Fibroblast of lung (primary cell): ENCODE results near the gene COX10. TPM values are rescaled to one million over a fixed set of nuclear protein-coding genes. Genes with fewer than 3 reads are reported as not detected.
A peak's percentile ranks its signal among the peaks of the same experiment; 100 is the strongest.

Experiments used
- DNase-seq, 2 donors: peaks; one replicate each; pipeline versions ENCODE4 v3.0.0 to v3.0.0-alpha.2; 2010; ENCODE audit warnings: low read depth in 2 of 2
- H2AFZ ChIP-seq: 2 replicates; pipeline ENCODE4 v1.5.1; 2012; ENCODE audit warnings: low read length, control low read depth, inconsistent platforms
- H3K27ac ChIP-seq: 2 replicates; pipeline ENCODE4 v1.5.1; 2011; ENCODE audit warnings: low read length, control low read depth; ENCODE audit not compliant: insufficient read depth
- H3K27me3 ChIP-seq: 2 replicates; pipeline ENCODE4 v1.5.1; 2011; ENCODE audit warnings: mild to moderate bottlenecking, low read length; ENCODE audit not compliant: control insufficient read depth, insufficient read depth
- H3K36me3 ChIP-seq: 2 replicates; pipeline ENCODE4 v1.5.1; 2011; ENCODE audit warnings: low read length; ENCODE audit not compliant: control insufficient read depth, insufficient read depth
- H3K4me1 ChIP-seq: 2 replicates; pipeline ENCODE4 v1.5.1; 2011; ENCODE audit warnings: low read length; ENCODE audit not compliant: control insufficient read depth, insufficient read depth; ENCODE audit errors: extremely low read depth
- H3K4me2 ChIP-seq: 2 replicates; pipeline ENCODE4 v1.5.1; 2011; ENCODE audit warnings: low read length, control low read depth; ENCODE audit not compliant: insufficient read depth; ENCODE audit errors: extremely low read depth
- H3K4me3 ChIP-seq, 4 experiments: fragments of 200-600 bp in 1 of 4; sonication (generic) in 1 of 4; replicated peaks in 1 of 4; 2 replicates each; pipeline ENCODE4 v1.5.1; 2011 to 2016; ENCODE audit warnings: low read length in 4 of 4, low read depth in 3 of 4, mild to moderate bottlenecking in 3 of 4, control low read depth in 2 of 4, inconsistent platforms in 1 of 4, mixed read lengths in 1 of 4; ENCODE audit not compliant: insufficient read depth in 1 of 4; ENCODE audit errors: control extremely low read depth in 1 of 4
- H3K79me2 ChIP-seq: 2 replicates; pipeline ENCODE4 v1.5.1; 2012; ENCODE audit warnings: mild to moderate bottlenecking, low read length, inconsistent platforms; ENCODE audit not compliant: control insufficient read depth, insufficient read depth
- H3K9ac ChIP-seq: 2 replicates; pipeline ENCODE4 v1.5.1; 2011; ENCODE audit warnings: mild to moderate bottlenecking, low read length, control low read depth; ENCODE audit not compliant: insufficient read depth
- H3K9me3 ChIP-seq: 2 replicates; pipeline ENCODE4 v1.5.1; 2012; ENCODE audit warnings: low read depth, low read length; ENCODE audit not compliant: control insufficient read depth, insufficient read depth
- H4K20me1 ChIP-seq: 2 replicates; pipeline ENCODE4 v1.5.1; 2011; ENCODE audit warnings: low read length; ENCODE audit not compliant: control insufficient read depth, insufficient read depth; ENCODE audit errors: extremely low read depth
- EZH2 ChIP-seq: IDR thresholded peaks from 2 replicates; pipeline ENCODE4 v1.5.1; 2012; ENCODE audit warnings: low read length, control low read depth, mild to moderate bottlenecking; ENCODE audit errors: missing control alignments
- polyA plus RNA-seq, 2 donors: library from polyadenylated mRNA; depleted of rRNA in 1 of 2; stranded (reverse) in 1 of 2; unstranded in 1 of 2; fragments of >200 nt; gene quantifications; 2 replicates each; pipeline ENCODE4 v1.2.1, GENCODE V29; 2011 to 2012; ENCODE audit warnings: missing spikeins in 1 of 2
- total RNA-seq: library from RNA; depleted of rRNA; stranded (reverse); fragments of >200 nt; gene quantifications from 2 replicates; pipeline ENCODE4 v1.2.1, GENCODE V29; 2014
- TF ChIP-seq, protein P1 (sequence below), 2 donors: IDR thresholded peaks in 1 of 2; conservative IDR thresholded peaks in 1 of 2; 1 replicate in 1 of 2; 2 replicates in 1 of 2; pipeline ENCODE4 v1.5.1; 2011 to 2012; ENCODE audit warnings: low read length in 2 of 2, control low read depth in 1 of 2, inconsistent platforms in 1 of 2, low read depth in 1 of 2, mild to moderate bottlenecking in 1 of 2

COX10 gene
- total and polyA plus RNA-seq, 2 donors (not counting 1 experiment from before 2014, with no cell fraction given): 10.6 to 12.5 TPM

DNA sequence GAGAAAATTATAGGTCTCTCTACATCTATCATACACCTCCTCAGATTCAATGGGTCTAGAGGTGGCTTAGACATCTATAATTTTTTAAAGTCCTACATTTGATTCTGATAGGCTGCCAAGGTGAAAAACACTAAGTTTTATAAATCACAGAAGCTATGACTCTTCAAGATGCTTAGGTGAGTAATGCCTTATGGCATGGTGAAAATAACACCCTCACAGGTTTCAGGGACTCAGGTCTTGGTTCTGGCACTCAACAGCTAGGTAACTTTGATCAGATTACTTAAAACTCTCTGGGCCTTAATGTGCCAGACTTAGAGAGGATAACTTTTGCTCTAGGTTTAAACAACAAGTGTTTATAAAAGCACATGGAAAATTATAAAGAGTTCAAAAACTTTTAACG lies 2.0 kb upstream of the COX10 start:
- Histone ChIP-seq H3K4me1 (peaks cover 3% of the 10 kb centered on the region), H3K36me3 (no peaks in the 10 kb centered on the region), H3K4me2 (no peak overlapping the region), H3K9ac (no peak overlapping the region), H3K27me3 (no peaks in the 10 kb centered on the region), H3K79me2 (peaks cover 30% of the 10 kb centered on the region), H3K4me3 (no peak overlapping the region), H2AFZ (no peak overlapping the region), H3K27ac (no peak overlapping the region), H3K9me3 (no peaks in the 10 kb centered on the region), H4K20me1 (no peaks in the 10 kb centered on the region)
- no peak for TF ChIP-seq EZH2
- TF ChIP-seq, protein P1, sequence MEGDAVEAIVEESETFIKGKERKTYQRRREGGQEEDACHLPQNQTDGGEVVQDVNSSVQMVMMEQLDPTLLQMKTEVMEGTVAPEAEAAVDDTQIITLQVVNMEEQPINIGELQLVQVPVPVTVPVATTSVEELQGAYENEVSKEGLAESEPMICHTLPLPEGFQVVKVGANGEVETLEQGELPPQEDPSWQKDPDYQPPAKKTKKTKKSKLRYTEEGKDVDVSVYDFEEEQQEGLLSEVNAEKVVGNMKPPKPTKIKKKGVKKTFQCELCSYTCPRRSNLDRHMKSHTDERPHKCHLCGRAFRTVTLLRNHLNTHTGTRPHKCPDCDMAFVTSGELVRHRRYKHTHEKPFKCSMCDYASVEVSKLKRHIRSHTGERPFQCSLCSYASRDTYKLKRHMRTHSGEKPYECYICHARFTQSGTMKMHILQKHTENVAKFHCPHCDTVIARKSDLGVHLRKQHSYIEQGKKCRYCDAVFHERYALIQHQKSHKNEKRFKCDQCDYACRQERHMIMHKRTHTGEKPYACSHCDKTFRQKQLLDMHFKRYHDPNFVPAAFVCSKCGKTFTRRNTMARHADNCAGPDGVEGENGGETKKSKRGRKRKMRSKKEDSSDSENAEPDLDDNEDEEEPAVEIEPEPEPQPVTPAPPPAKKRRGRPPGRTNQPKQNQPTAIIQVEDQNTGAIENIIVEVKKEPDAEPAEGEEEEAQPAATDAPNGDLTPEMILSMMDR (conservative IDR thresholded peaks at IDR 0.05 in 1 of 2, IDR thresholded peaks at IDR 0.05 in 1 of 2; ENCODE audit: low read depth in 1 of 2, low read length in 2 of 2): no peak
- DNase-seq: no peak

DNA sequence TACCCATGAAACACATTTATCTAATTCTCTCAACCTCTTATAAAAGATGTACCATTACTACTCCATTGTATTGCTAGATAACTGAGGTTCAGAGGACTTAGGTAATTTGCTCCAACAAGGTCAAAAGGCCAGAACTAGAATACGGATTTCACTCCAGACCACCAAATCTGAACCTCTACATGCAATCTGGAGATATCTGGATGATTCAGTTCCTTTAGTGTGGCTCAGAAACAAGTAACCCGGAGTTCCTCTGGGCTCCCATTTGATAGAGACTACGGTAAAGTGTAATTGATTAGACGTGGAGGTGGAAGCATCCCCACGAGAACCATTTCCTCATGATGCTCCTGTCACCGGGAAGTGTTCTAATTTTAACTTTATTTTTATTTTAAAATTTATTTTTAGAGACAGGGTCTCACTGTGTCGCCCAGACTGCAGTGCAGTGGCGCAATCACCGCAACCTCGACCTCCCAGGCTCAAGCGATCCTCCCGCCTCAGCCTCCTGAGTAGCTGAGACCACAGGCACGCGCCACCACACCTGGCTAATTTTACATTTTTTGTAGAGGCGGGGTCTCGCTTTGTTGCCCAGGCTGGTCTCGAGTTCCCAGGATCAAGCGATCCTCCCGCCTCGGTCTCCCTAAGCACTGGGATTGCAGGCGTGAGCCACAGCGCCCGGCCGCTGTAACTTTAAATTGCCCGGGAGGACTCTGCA lies 608 bp upstream of the COX10 start:
- no peaks in the 10 kb centered on the region for H3K36me3 ChIP-seq
- peak overlapping the region; percentile 87 for H3K27ac ChIP-seq
- TF ChIP-seq, protein P1 (conservative IDR thresholded peaks at IDR 0.05 in 1 of 2, IDR thresholded peaks at IDR 0.05 in 1 of 2; ENCODE audit: low read depth in 1 of 2, low read length in 2 of 2): no peak
- TF ChIP-seq EZH2: no peak
- peaks cover 38% of the 10 kb centered on the region for H3K79me2 ChIP-seq
- peak overlapping the region; percentile 79 to 99 (median 88) for H3K4me3 ChIP-seq
- peak overlapping the region; percentile 85 for H2AFZ ChIP-seq
- H3K9ac ChIP-seq: peak overlapping the region; percentile 90
- no peaks in the 10 kb centered on the region for H3K9me3 ChIP-seq
- peaks cover 3% of the 10 kb centered on the region for H3K4me1 ChIP-seq
- no peaks in the 10 kb centered on the region for H4K20me1 ChIP-seq
- H3K4me2 ChIP-seq: peak overlapping the region; percentile 60
- no peak for DNase-seq
- H3K27me3 ChIP-seq: no peaks in the 10 kb centered on the region

DNA sequence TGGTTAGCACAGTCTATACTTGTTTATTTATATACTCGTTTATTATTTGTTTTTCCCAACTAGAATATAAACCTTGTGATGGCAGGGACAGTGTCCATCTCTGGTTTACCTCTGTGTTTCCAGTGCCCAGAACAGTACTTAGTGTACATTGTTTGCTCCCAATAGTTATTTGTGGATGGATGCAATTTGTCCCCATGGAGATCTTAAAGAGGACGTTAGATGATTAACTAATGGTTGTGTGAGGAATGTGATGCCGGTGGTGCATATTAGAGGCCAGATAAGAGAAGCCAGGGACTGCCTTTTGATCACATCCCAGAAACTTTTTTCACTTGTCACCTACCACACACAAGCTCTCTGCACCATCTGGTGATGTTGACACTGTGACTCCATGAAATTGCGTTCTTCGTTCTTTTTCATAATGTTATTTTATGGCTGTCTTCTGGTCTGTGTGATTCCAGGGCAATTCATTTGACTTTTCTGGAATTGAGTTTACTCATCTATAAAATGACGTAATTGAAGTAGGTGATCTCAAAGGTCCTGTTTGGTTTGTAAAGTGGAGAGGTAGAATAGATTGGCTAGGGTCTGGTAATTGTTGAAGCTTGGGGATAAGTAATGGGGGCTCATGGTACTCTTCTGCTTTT lies 1.2 kb downstream of the COX10 start:
- Histone ChIP-seq H3K4me3 (peak overlapping the region; percentile 79 to 99 (median 88)), H2AFZ (no peak overlapping the region), H3K9me3 (no peaks in the 10 kb centered on the region), H3K4me2 (peak overlapping the region; percentile 84), H3K27me3 (no peaks in the 10 kb centered on the region), H3K36me3 (no peaks in the 10 kb centered on the region), H3K27ac (no peak overlapping the region), H3K9ac (no peak overlapping the region), H3K4me1 (peaks cover 3% of the 10 kb centered on the region), H3K79me2 (peaks cover 38% of the 10 kb centered on the region), H4K20me1 (no peaks in the 10 kb centered on the region)
- TF ChIP-seq, protein P1 (conservative IDR thresholded peaks at IDR 0.05 in 1 of 2, IDR thresholded peaks at IDR 0.05 in 1 of 2; ENCODE audit: low read depth in 1 of 2, low read length in 2 of 2): no peak
- TF ChIP-seq EZH2: no peak
- no peak for DNase-seq
